H9 (cell line): ENCODE data around the gene OR51E1. TPM values are rescaled to one million over a fixed set of nuclear protein-coding genes. Genes with fewer than 3 reads are reported as not detected.

Source experiments
- DNase-seq: peaks from one replicate; pipeline ENCODE4 v3.0.0-alpha.2; 2017
- H2AFZ ChIP-seq: one replicate; pipeline ENCODE4 v1.6.1; 2013; ENCODE audit warnings: mild to moderate bottlenecking, low read length, control low read depth, moderate library complexity
- H2AK5ac ChIP-seq: 2 replicates; pipeline ENCODE4 v1.6.1; 2013; ENCODE audit warnings: low read length, control low read depth, mixed read lengths; ENCODE audit not compliant: insufficient read length
- H2BK120ac ChIP-seq: one replicate; pipeline ENCODE4 v1.6.1; 2013; ENCODE audit warnings: low read depth, mild to moderate bottlenecking, low read length, control low read depth, inconsistent platforms; ENCODE audit not compliant: poor library complexity, severe bottlenecking
- H2BK12ac ChIP-seq: 2 replicates; pipeline ENCODE4 v1.6.1; 2013; ENCODE audit warnings: low read length, control low read depth, mixed read lengths, low read depth; ENCODE audit not compliant: insufficient read length
- H2BK15ac ChIP-seq: 2 replicates; pipeline ENCODE4 v1.6.1; 2013; ENCODE audit warnings: low read depth, low read length, control low read depth
- H2BK20ac ChIP-seq: one replicate; pipeline ENCODE4 v1.6.1; 2013; ENCODE audit warnings: low read depth, mild to moderate bottlenecking, low read length, control low read depth, inconsistent platforms; ENCODE audit not compliant: poor library complexity, severe bottlenecking
- H2BK5ac ChIP-seq: 2 replicates; pipeline ENCODE4 v1.6.1; 2013; ENCODE audit warnings: low read length, control low read depth, mixed read lengths; ENCODE audit not compliant: insufficient read length
- H3K14ac ChIP-seq: 2 replicates; pipeline ENCODE4 v1.6.1; 2013; ENCODE audit warnings: low read length, control low read depth; ENCODE audit not compliant: insufficient read depth
- H3K18ac ChIP-seq: 2 replicates; pipeline ENCODE4 v1.6.1; 2013; ENCODE audit warnings: low read depth, mild to moderate bottlenecking, mixed read lengths, low read length, control low read depth; ENCODE audit not compliant: insufficient read length
- H3K23ac ChIP-seq: 2 replicates; pipeline ENCODE4 v1.6.1; 2013; ENCODE audit warnings: low read length, control low read depth, mixed read lengths, low read depth; ENCODE audit not compliant: insufficient read length
- H3K23me2 ChIP-seq: 2 replicates; pipeline ENCODE4 v1.6.1; 2013; ENCODE audit warnings: low read depth, mild to moderate bottlenecking, mixed read lengths, low read length, control low read depth; ENCODE audit not compliant: insufficient read length, poor library complexity, severe bottlenecking
- H3K27ac ChIP-seq: 2 replicates; pipeline ENCODE4 v1.5.1; 2013; ENCODE audit warnings: low read length, control low read depth, mixed read lengths, low read depth; ENCODE audit not compliant: insufficient read length
- H3K27me3 ChIP-seq: 2 replicates; pipeline ENCODE4 v1.6.1; 2013; ENCODE audit warnings: low read length, control low read depth, inconsistent platforms; ENCODE audit not compliant: insufficient read depth
- H3K4ac ChIP-seq: 2 replicates; pipeline ENCODE4 v1.6.1; 2013; ENCODE audit warnings: low read depth, mild to moderate bottlenecking, control low read depth, inconsistent platforms, low read length, moderate library complexity
- H3K4me1 ChIP-seq: 2 replicates; pipeline ENCODE4 v1.6.1; 2013; ENCODE audit warnings: low read length, control low read depth, inconsistent platforms; ENCODE audit not compliant: insufficient read depth
- H3K4me2 ChIP-seq: 2 replicates; pipeline ENCODE4 v1.6.1; 2013; ENCODE audit warnings: low read length, control low read depth, mixed read lengths; ENCODE audit not compliant: insufficient read length, insufficient read depth
- H3K56ac ChIP-seq: 2 replicates; pipeline ENCODE4 v1.6.1; 2013; ENCODE audit warnings: low read depth, mild to moderate bottlenecking, mixed read lengths, low read length, control low read depth; ENCODE audit not compliant: insufficient read length
- H3K79me1 ChIP-seq: 2 replicates; pipeline ENCODE4 v1.6.1; 2013; ENCODE audit warnings: low read depth, mild to moderate bottlenecking, moderate library complexity, low read length, control low read depth, inconsistent platforms; ENCODE audit not compliant: insufficient read depth, poor library complexity, severe bottlenecking
- H3K79me2 ChIP-seq: 2 replicates; pipeline ENCODE4 v1.6.1; 2013; ENCODE audit warnings: low read length, control low read depth, inconsistent platforms; ENCODE audit not compliant: insufficient read depth
- H3K9ac ChIP-seq: 2 replicates; pipeline ENCODE4 v1.6.1; 2013; ENCODE audit warnings: low read length, control low read depth, mixed read lengths; ENCODE audit not compliant: insufficient read length; ENCODE audit errors: extremely low read depth
- H3K9me3 ChIP-seq: one replicate; pipeline ENCODE4 v1.6.1; 2013; ENCODE audit warnings: low read depth, low read length, inconsistent platforms; ENCODE audit not compliant: control insufficient read depth
- H3T11ph ChIP-seq: one replicate; pipeline ENCODE4 v1.6.1; 2013; ENCODE audit warnings: mild to moderate bottlenecking, low read length, control low read depth, inconsistent platforms
- H4K20me1 ChIP-seq: one replicate; pipeline ENCODE4 v1.6.1; 2013; ENCODE audit not compliant: control insufficient read depth, insufficient read length, insufficient read depth
- H4K5ac ChIP-seq: 2 replicates; pipeline ENCODE4 v1.6.1; 2013; ENCODE audit warnings: low read depth, mild to moderate bottlenecking, mixed read lengths, low read length, control low read depth; ENCODE audit not compliant: insufficient read length
- H4K8ac ChIP-seq: replicated peaks from 2 replicates; pipeline ENCODE4 v1.6.1; 2013; ENCODE audit warnings: low read length, control low read depth, mixed read lengths, low read depth; ENCODE audit not compliant: insufficient read length
- H4K91ac ChIP-seq: 2 replicates; pipeline ENCODE4 v1.6.1; 2013; ENCODE audit warnings: low read depth, mild to moderate bottlenecking, moderate library complexity, mixed read lengths, low read length, control low read depth; ENCODE audit not compliant: insufficient read length
- H3K27ac Mint-ChIP-seq, 3 experiments: 2 replicates in 2 of 3; 3 replicates in 1 of 3; pipeline ENCODE4 v1.8.0; 2020 to 2021; ENCODE audit warnings: mixed read lengths in 3 of 3, mild to moderate bottlenecking in 1 of 3, moderate library complexity in 1 of 3
- H3K27me3 Mint-ChIP-seq: 2 replicates; pipeline ENCODE4 v1.8.0; 2021; ENCODE audit warnings: low read depth, mild to moderate bottlenecking, moderate library complexity, mixed read lengths
- H3K36me3 Mint-ChIP-seq, 3 experiments: 2 replicates in 2 of 3; 3 replicates in 1 of 3; pipeline ENCODE4 v1.8.0; 2020 to 2021; ENCODE audit warnings: low read depth in 3 of 3, mixed read lengths in 3 of 3; ENCODE audit not compliant: insufficient read depth in 1 of 3
- H3K4me1 Mint-ChIP-seq, 2 experiments: 2 replicates each; pipeline ENCODE4 v1.8.0; 2020; ENCODE audit warnings: mixed read lengths in 2 of 2
- H3K4me3 Mint-ChIP-seq, 2 experiments: 2 replicates in 1 of 2; 3 replicates in 1 of 2; pipeline ENCODE4 v1.8.0; 2020 to 2021; ENCODE audit warnings: mild to moderate bottlenecking in 2 of 2, mixed read lengths in 2 of 2, moderate library complexity in 1 of 2
- H3K9me3 Mint-ChIP-seq, 2 experiments: 2 replicates in 1 of 2; 3 replicates in 1 of 2; pipeline ENCODE4 v1.8.0; 2020; ENCODE audit warnings: mild to moderate bottlenecking in 2 of 2, mixed read lengths in 2 of 2, moderate library complexity in 1 of 2
- CTCF ChIP-seq: fragments of 200-600 bp; sonication (generic); conservative IDR thresholded peaks from 3 replicates; pipeline ENCODE4 v1.8.0; 2021; ENCODE audit warnings: antibody characterized with exemption, mild to moderate bottlenecking
- WGBS: extraction: QIAGEN DNeasy Blood & Tissue Kit; methylation state at CpG from one replicate; pipeline ENCODE4 v1.1.7; 2013; ENCODE audit warnings: missing lambda C conversion rate, low lambda C conversion rate, mixed read lengths; ENCODE audit not compliant: insufficient read length; ENCODE audit errors: extremely low coverage; 5-methylcytosine and 5-hydroxymethylcytosine counted together
- total RNA-seq: library from RNA; stranded (reverse); gene quantifications from 2 replicates; pipeline ENCODE4 v1.2.1, GENCODE V29; 2021

The OR51E1 gene
- total RNA-seq, 1 experiment from 2014 or later, result not detected

- H4K8ac ChIP-seq, result no peak overlapping the region
- peaks cover 3% of the 10 kb centered on the region in 2 experiments for H3K9me3 Mint-ChIP-seq
These were observed 31.8 kb upstream of the OR51E1 start for GRCh38 chr11:4611986-4612385.

More at GRCh38 chr11:4611986-4612385, 31.8 kb upstream of the OR51E1 start:
- Histone ChIP-seq H2BK15ac (no peak overlapping the region), H3T11ph (no peak overlapping the region), H3K14ac (no peak overlapping the region), H3K18ac (no peak overlapping the region), H3K79me1 (no peaks in the 10 kb centered on the region), H3K4ac (no peak overlapping the region), H2BK120ac (no peak overlapping the region), H2AFZ (no peak overlapping the region), H2BK20ac (no peak overlapping the region), H2BK12ac (no peak overlapping the region), H3K23me2 (no peaks in the 10 kb centered on the region), H4K20me1 (no peaks in the 10 kb centered on the region), H3K79me2 (no peaks in the 10 kb centered on the region), H3K27me3 (no peaks in the 10 kb centered on the region), H2BK5ac (no peak overlapping the region), H2AK5ac (no peak overlapping the region), H3K56ac (no peak overlapping the region), H4K91ac (no peak overlapping the region), H3K4me1 (no peaks in the 10 kb centered on the region), H3K27ac (no peak overlapping the region), H3K9me3 (no peaks in the 10 kb centered on the region), H3K23ac (no peak overlapping the region), H3K4me2 (no peak overlapping the region), H4K5ac (no peak overlapping the region), H3K9ac (no peak overlapping the region)
- 0 out of 7 replicates have a peak, but pooled peaks cover 0 to 3% (median 0%) of the 10 kb centered on the region in 3 experiments for H3K36me3 Mint-ChIP-seq
- peaks cover 21% of the 10 kb centered on the region for H3K27me3 Mint-ChIP-seq
- no CpG with 5 or more reads among the region's 2 CpGs for WGBS
- TF ChIP-seq CTCF, result no peak
- DNase-seq, result no peak
- peaks cover 4 to 6% of the 10 kb centered on the region in 2 experiments for H3K4me1 Mint-ChIP-seq
- H3K4me3 Mint-ChIP-seq, result no peak overlapping the region
- H3K27ac Mint-ChIP-seq, result no peak overlapping the region
